Testis (tissue), 3 donors: ENCODE results near the gene GLI3. TPM values are rescaled to one million over a fixed set of nuclear protein-coding genes. Genes with fewer than 3 reads are reported as not detected.

ENCODE experiments used
- DNase-seq: peaks from one replicate; pipeline ENCODE4 v3.0.0-alpha.2; 2019
- H3K27ac ChIP-seq, 2 donors: fragments of 200-600 bp; sonication (generic); one replicate each; pipeline ENCODE4 v1.5.1; 2019
- H3K27me3 ChIP-seq: fragments of 200-600 bp; sonication (generic); one replicate; pipeline ENCODE4 v1.5.1; 2019
- H3K36me3 ChIP-seq: fragments of 200-600 bp; sonication (generic); one replicate; pipeline ENCODE4 v1.5.1; 2017; ENCODE audit warnings: low read depth; ENCODE audit errors: missing control alignments
- H3K4me1 ChIP-seq: fragments of 200-600 bp; sonication (generic); one replicate; pipeline ENCODE4 v1.5.1; 2019
- H3K4me3 ChIP-seq, 2 donors: fragments of 200-600 bp; sonication (generic); one replicate each; pipeline ENCODE4 v1.5.1; 2017 to 2019
- H3K9me3 ChIP-seq: fragments of 200-600 bp; sonication (generic); one replicate; pipeline ENCODE4 v1.5.1; 2017
- CTCF ChIP-seq, 3 experiments: fragments of 450-650 bp in 2 of 3; fragments of 200-600 bp in 1 of 3; sonication (generic) in 1 of 3; IDR thresholded peaks; one replicate each; pipeline ENCODE4 v1.5.1; 2016 to 2019; ENCODE audit warnings: antibody characterized with exemption in 3 of 3, mild to moderate bottlenecking in 2 of 3, moderate library complexity in 1 of 3
- POLR2A ChIP-seq: fragments of 450-650 bp; IDR thresholded peaks from one replicate; pipeline ENCODE4 v1.6.1; 2017; ENCODE audit warnings: antibody characterized with exemption, mild to moderate bottlenecking, moderate library complexity
- WGBS, 2 donors: methylation state at CpG; one replicate each; pipeline ENCODE4 v1.1.5; 2018; 5-methylcytosine and 5-hydroxymethylcytosine counted together
- intact Hi-C: fragments of 100-400 bp; cut with DNase I; formaldehyde crosslinking; loops from one replicate; pipeline ENCODE4 v1.15.1; 2023; ENCODE audit warnings: low total_unique reads
- polyA plus RNA-seq: library from polyadenylated mRNA; stranded (reverse); fragments of 350-450 nt; fragmentation: Illumina TruSeq; extraction: RNeasy Lipid Tissue Mini Kit (QIAGEN cat#74804); gene quantifications from one replicate; pipeline ENCODE4 v1.2.3, GENCODE V29; 2014; ENCODE audit warnings: low read depth, low replicate concordance; ENCODE audit not compliant: insufficient read depth
- total RNA-seq, 2 donors: library from RNA; depleted of rRNA; stranded (reverse); fragments of >200 nt; gene quantifications; one replicate each; pipeline ENCODE4 v1.2.3, GENCODE V29; 2016

The GLI3 gene
- total and polyA plus RNA-seq, 3 donors from 2014 or later, result 3.8 to 7.3 (median 5.0) TPM

GRCh38 chr7:42104231-42104630 lies 132.8 kb downstream of the GLI3 start:
- no peak overlapping the region for H3K4me3 ChIP-seq
- TF ChIP-seq CTCF (IDR thresholded peaks at IDR 0.05) (no peak), POLR2A (no peak)
- H3K27me3 ChIP-seq, result no peaks in the 10 kb centered on the region
- peaks cover 8% of the 10 kb centered on the region for H3K4me1 ChIP-seq
- WGBS, 2 donors, result 93 to 97% methylated on average over 5 of the region's 5 CpGs
- no peak for DNase-seq
- H3K36me3 ChIP-seq, result no peaks in the 10 kb centered on the region
- no peaks in the 10 kb centered on the region for H3K9me3 ChIP-seq
- no peak overlapping the region for H3K27ac ChIP-seq
- intact Hi-C loops, result no loop called here

DNA sequence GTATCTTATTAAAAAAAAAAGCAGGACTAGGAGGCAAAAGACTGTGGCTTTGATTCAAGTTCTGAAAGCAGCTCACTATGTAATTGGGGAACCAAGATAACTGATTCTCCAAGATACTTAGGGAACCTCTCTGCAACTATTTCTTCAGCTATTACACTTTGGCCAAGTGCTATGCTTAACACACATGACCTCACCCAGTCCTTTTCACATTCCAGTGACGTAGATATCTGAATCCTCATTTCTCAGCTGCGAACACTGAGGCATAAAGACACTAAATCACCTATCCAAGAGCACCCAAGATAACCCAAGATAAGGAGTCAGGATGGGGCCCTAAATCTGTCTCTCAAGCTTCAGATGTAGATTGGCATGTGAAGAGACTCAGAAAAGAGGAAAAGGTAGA lies 133.6 kb downstream of the GLI3 start:
- intact Hi-C loops, result no loop called here
- TF ChIP-seq CTCF (IDR thresholded peaks at IDR 0.05), result no peak
- TF ChIP-seq POLR2A, result no peak
- WGBS, 2 donors, result 85 to 86% methylated on average over 2 of the region's 2 CpGs
- Histone ChIP-seq H3K4me3 (no peak overlapping the region), H3K36me3 (no peaks in the 10 kb centered on the region), H3K27ac (no peak overlapping the region), H3K9me3 (no peaks in the 10 kb centered on the region), H3K4me1 (peaks cover 8% of the 10 kb centered on the region), H3K27me3 (no peaks in the 10 kb centered on the region)
- no peak for DNase-seq

GRCh38 chr7:42103020-42103419 lies 134.0 kb downstream of the GLI3 start:
- Histone ChIP-seq H3K27ac (no peak overlapping the region), H3K4me1 (peaks cover 8% of the 10 kb centered on the region)
- intact Hi-C loops, result no loop called here

DNA sequence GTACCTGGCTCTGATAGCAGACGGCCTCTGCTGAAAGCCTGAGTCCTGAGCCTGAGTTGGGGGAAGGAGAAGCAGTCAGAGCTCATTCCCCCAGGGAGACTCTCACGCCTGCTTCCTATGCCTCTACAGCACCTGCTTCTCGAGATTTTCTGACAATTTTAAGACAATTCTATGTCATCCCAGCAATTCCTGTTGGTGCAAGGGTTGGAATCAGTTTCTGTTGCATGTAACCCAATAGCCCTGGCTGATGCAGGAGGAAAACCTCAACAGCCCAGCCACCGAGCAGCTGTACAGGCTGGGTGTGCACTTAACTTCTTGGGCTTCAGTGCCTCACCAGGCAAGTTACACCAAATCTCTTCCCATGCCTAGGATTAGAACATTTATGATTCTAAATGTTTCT lies 134.7 kb downstream of the GLI3 start:
- Histone ChIP-seq H3K27me3 (no peaks in the 10 kb centered on the region), H3K36me3 (no peaks in the 10 kb centered on the region), H3K27ac (no peak overlapping the region), H3K4me3 (no peak overlapping the region), H3K9me3 (no peaks in the 10 kb centered on the region), H3K4me1 (peaks cover 3% of the 10 kb centered on the region)
- intact Hi-C loops, result no loop called here
- no peak for DNase-seq
- 90 to 100% methylated on average over 2 to 4 of the region's 4 CpGs for WGBS, 2 donors
- TF ChIP-seq CTCF (IDR thresholded peaks at IDR 0.05) (no peak), POLR2A (no peak)

More at GRCh38 chr7:42103020-42103419, 134.0 kb downstream of the GLI3 start:
- no peak for DNase-seq
- no peaks in the 10 kb centered on the region for H3K9me3 ChIP-seq
- no peaks in the 10 kb centered on the region for H3K36me3 ChIP-seq
- no peaks in the 10 kb centered on the region for H3K27me3 ChIP-seq
- no peak overlapping the region for H3K4me3 ChIP-seq
- no peak for TF ChIP-seq CTCF (IDR thresholded peaks at IDR 0.05)
- no peak for TF ChIP-seq POLR2A
- 92 to 93% methylated on average over 3 of the region's 3 CpGs for WGBS, 2 donors

GRCh38 chr7:42100156-42100508 lies 136.9 kb downstream of the GLI3 start:
- H3K36me3 ChIP-seq, result no peaks in the 10 kb centered on the region
- intact Hi-C loops, result no loop called here
- DNase-seq, result no peak
- H3K9me3 ChIP-seq, result no peaks in the 10 kb centered on the region
- TF ChIP-seq CTCF (IDR thresholded peaks at IDR 0.05) (no peak), POLR2A (no peak)
- 50 to 81% methylated on average over 2 of the region's 2 CpGs for WGBS, 2 donors
- H3K27me3 ChIP-seq, result no peaks in the 10 kb centered on the region
- H3K4me3 ChIP-seq, result no peak overlapping the region
- H3K4me1 ChIP-seq, result no peaks in the 10 kb centered on the region
- H3K27ac ChIP-seq, result no peak overlapping the region
